ENCODE results near the gene TECPR2.

Gene TECPR2

GRCh38 chr14:102362084-102362483 lies 657 bp upstream of the TECPR2 start:
- peak overlapping the region; percentile 65 for H3K4me3 ChIP-seq (ENCODE audit: low read length)
- DNase-seq (ENCODE audit: low read depth, low spot score): no peak

GRCh38 chr14:102363182-102363943 lies 622 bp downstream of the TECPR2 start:
- DNase-seq (ENCODE audit: low read depth, low spot score): no peak
- peak overlapping the region; percentile 65 for H3K4me3 ChIP-seq (ENCODE audit: low read length)

DNA sequence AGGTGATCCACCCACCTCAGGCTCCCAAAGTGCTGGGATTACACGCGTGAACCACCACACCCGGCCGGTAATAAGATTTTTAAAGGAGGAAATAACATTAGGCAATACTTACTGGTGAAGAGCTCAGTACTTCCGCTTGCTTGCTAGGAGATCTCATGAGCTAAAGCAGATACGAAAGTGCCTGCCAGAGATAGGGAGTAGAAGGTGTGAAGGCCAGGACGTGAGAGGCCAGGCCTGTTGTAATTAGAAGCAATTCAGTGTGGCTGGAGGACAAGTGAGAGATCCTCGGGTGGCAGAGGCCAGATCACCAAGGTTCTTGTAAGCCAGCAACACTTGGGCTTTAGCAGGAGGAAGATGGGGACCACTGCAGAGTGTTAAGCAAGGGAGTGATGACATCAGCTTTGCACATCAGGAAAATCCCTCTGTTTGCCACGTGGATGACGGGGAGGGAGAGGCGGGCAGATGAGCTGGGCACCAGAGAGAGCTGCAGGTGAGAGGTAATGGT lies 7.6 kb downstream of the TECPR2 start:
- H3K4me3 ChIP-seq (ENCODE audit: low read length): no peak overlapping the region
- no peak for DNase-seq (ENCODE audit: low read depth, low spot score)

- DNase-seq (ENCODE audit: low read depth, low spot score): no peak
- no peak overlapping the region for H3K4me3 ChIP-seq (ENCODE audit: low read length)
These were observed 8.6 kb downstream of the TECPR2 start for GRCh38 chr14:102371361-102371760.

GRCh38 chr14:102373110-102373509 lies 10.4 kb downstream of the TECPR2 start:
- H3K4me3 ChIP-seq (ENCODE audit: low read length): no peak overlapping the region
- DNase-seq (ENCODE audit: low read depth, low spot score): no peak

DNA sequence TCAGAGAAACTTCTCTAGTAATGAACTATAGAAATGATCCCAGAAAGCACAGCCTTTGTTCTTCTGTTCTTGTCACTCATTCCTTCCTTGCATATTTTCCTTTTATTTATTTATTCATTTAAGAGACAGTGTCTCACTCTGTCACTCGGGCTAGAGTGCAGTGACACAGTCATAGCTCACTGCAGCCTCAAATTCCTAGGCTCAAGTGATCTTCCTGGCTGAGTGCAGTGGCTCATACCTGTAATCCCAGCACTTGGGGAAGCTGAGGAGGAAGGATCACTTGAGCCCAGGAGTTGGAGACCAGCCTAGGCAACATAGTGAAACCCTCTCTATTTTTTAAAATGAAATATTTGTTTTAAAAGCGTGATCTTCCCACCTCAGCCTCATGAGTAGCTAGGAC lies 11.5 kb downstream of the TECPR2 start:
- H3K4me3 ChIP-seq (ENCODE audit: low read length): no peak overlapping the region
- no peak for DNase-seq (ENCODE audit: low read depth, low spot score)

- no peak overlapping the region for H3K4me3 ChIP-seq (ENCODE audit: low read length)
- no peak for DNase-seq (ENCODE audit: low read depth, low spot score)
These were observed 12.4 kb downstream of the TECPR2 start for GRCh38 chr14:102375119-102375518.

DNA sequence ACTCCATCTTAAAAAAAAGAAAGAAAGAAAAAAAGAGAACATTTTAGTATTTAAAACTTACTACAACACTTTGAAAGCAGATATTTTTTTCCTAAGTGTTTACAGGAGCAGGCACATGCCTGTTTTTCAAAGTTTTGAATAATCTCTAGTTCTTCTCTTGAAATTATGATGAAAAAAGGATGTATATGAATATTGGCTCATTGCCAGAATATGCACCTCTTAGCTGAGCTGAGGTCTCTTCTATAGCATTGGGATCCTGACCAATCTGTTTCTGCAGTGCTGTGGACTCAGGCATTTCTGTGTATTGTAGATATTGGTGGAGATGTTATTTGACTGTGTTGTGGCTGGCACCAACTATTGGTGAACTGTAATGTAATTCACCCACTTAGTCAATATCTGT lies 15.0 kb downstream of the TECPR2 start:
- DNase-seq (ENCODE audit: low read depth, low spot score): no peak
- no peak overlapping the region for H3K4me3 ChIP-seq (ENCODE audit: low read length)

DNA sequence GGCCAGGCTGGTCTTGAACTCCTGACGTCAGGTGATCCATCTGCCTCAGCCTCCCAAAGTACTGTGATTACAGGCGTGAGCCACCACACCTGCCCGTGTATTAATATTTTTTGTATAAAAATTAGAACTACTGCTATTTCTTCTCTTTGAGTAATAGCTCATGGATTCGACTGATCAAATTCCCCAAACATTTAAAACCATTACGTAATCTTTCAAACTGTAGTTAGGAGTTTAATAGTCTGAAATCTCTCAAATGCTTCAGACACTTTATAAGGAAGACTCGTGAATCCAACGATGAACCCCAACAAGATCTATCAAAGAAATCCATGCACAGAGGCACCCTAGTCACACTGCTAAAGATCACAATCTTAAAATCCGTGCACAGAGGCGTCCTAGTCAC lies 16.1 kb downstream of the TECPR2 start:
- no peak for DNase-seq (ENCODE audit: low read depth, low spot score)
- H3K4me3 ChIP-seq (ENCODE audit: low read length): no peak overlapping the region

- no peak for DNase-seq (ENCODE audit: low read depth, low spot score)
- no peak overlapping the region for H3K4me3 ChIP-seq (ENCODE audit: low read length)
These were observed 24.3 kb downstream of the TECPR2 start for GRCh38 chr14:102387086-102387485.

DNA sequence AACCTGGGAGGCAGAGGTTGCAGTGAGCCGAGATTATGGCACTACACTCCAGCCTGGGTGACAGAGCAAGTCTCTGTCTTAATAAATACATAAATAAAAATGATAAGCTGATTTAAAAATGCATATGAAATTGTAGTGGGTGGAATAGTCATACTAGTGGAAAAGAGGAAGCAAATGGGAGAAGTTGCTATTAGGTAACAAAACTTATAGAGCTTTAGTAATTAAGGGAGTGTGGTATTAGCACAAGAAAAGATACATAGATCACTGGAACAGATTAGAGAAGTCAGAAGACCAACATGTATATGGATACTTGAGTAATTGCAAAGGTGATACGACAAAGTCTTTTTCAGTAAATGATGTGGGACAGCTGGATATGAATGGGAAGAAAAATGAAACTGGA lies 26.5 kb downstream of the TECPR2 start:
- H3K4me3 ChIP-seq (ENCODE audit: low read length): no peak overlapping the region
- DNase-seq (ENCODE audit: low read depth, low spot score): no peak

DNA sequence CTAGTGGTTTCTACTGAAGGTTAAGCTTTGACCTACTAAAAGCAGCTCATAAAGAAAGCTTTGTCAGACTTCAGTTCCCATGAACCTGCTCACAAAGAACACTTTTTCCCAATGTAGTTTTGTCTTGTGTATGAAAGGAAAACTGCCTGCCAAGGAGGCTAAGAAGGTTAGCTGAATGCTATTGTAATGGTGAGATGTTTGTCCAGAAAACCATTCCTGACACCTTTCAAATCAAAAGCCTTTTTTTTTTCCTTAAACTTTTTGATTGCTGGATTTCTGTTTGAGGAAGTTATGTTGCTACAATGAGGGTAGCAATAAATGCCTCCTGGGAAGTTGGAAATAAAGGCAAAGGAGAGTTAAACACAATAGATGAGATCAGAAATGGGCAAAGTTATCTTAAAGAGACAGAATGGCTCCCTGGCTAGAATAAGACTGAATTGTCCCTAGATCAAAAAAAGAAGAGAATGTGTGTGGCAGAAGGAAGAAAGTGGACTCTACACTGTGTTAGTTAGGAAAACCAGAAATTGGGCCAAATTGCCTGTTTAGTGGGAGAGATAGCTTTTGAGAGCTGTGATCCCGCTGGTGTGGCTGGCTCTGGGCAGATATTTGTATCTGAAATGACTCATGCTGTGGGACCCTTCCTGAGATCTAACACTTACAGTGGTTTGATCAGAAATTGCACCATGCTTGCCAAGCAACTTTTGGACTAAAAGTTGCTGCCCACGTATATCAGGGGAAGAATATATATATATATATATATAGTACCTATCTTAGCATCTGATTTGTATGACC lies 27.5 kb downstream of the TECPR2 start:
- DNase-seq (ENCODE audit: low read depth, low spot score): no peak

GRCh38 chr14:102392506-102392905 lies 29.8 kb downstream of the TECPR2 start:
- no peak for DNase-seq (ENCODE audit: low read depth, low spot score)
- no peak overlapping the region for H3K4me3 ChIP-seq (ENCODE audit: low read length)

More for the DNA sequence above, 27.5 kb downstream of the TECPR2 start:
- H3K4me3 ChIP-seq (ENCODE audit: low read length): no peak overlapping the region

DNA sequence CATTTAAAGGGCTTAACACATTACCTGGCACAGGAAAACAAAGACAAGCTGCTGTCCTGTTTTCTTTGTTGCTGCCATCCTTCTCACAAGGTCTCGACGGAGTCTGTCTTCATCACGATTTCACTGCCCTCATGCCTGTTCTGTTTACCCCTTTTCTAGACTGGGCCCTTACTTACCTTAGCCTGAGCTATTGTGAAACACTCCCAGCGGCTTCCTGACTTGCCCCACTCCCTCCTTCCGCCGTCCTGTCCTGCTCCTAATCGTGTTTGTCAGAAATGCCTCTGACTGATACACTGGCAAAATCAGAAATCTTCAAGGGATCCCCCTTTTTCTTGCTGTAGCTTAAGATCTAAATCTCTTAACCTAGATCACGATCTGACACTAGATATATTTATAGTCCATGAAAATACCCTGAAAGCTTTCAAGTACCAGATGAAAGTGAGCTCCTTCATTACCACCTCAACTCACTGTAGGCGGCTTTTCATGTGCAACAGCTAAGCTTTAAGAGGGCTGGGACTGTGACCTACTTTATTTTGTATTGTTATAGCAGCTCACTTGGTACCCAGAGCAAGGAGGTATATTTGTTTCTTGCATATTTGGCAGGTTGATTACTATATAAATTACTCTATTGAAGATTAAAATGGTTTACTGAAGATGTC lies 32.1 kb downstream of the TECPR2 start:
- DNase-seq (ENCODE audit: low read depth, low spot score): peak; percentile 28

GRCh38 chr14:102396521-102396920 lies 33.8 kb downstream of the TECPR2 start:
- H3K4me3 ChIP-seq (ENCODE audit: low read length): no peak overlapping the region
- DNase-seq (ENCODE audit: low read depth, low spot score): no peak

More for the DNA sequence above, 32.1 kb downstream of the TECPR2 start:
- H3K4me3 ChIP-seq (ENCODE audit: low read length): no peak overlapping the region

GRCh38 chr14:102403028-102403427 lies 40.3 kb downstream of the TECPR2 start:
- DNase-seq (ENCODE audit: low read depth, low spot score): no peak
- no peak overlapping the region for H3K4me3 ChIP-seq (ENCODE audit: low read length)

DNA sequence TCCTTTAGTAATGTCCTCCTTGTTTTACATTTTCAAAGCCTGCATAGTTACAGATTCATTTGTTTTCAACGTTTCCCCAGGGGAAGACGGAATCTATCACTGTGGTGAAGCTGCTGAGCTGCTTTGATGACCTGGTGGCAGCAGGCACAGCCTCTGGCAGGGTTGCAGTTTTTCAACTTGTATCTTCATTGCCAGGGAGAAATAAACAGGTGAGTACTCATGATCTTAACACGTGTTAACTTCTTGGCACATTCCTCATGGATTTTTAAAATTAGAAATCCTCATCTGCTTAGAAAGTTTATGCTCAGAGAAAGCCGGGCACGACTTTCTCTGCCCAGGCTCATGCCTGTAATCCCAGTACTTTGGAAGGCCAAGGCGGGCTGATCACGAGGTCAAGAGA lies 44.5 kb downstream of the TECPR2 start:
- no peak for DNase-seq (ENCODE audit: low read depth, low spot score)

GRCh38 chr14:102408724-102409123 lies 46.0 kb downstream of the TECPR2 start:
- DNase-seq (ENCODE audit: low read depth, low spot score): peak; percentile 17
- H3K4me3 ChIP-seq (ENCODE audit: low read length): no peak overlapping the region

More for the DNA sequence above, 44.5 kb downstream of the TECPR2 start:
- H3K4me3 ChIP-seq (ENCODE audit: low read length): no peak overlapping the region

- H3K4me3 ChIP-seq (ENCODE audit: low read length): no peak overlapping the region
- DNase-seq (ENCODE audit: low read depth, low spot score): no peak
These were observed 52.9 kb downstream of the TECPR2 start for GRCh38 chr14:102415671-102416070.

DNA sequence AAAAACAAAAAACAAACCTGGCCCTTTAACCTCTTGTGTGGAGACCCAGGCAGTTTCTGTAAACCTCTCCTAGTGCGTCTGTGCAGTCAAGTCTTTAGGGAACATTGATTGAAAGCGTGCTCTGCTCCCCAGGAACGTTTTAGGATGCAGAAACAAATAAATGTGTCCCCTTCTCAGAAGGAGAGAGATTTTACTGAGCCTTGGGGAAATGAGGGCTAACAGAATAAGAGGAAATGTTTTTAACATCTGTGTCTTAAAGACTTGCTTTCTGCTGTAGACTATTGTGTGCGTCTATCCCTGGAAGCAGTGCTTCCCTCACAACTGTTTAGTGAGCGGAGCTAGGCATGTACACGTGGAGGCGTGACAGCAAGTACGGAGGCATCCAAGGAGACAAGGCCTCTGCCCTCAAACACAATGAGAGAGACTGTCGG lies 54.3 kb downstream of the TECPR2 start:
- DNase-seq (ENCODE audit: low read depth, low spot score): no peak

More for the DNA sequence above, 54.3 kb downstream of the TECPR2 start:
- no peak overlapping the region for H3K4me3 ChIP-seq (ENCODE audit: low read length)

Measured in Jurkat, Clone E6-1 (cell line).